GM21515 (cell line): ENCODE data around the gene DHRS12.

Experiments used
- ATAC-seq: cut with Tn5 transposase; IDR thresholded peaks from one replicate; pipeline ENCODE4 v1.9.1; 2021; ENCODE audit not compliant: unreplicated experiment

Gene DHRS12

DNA sequence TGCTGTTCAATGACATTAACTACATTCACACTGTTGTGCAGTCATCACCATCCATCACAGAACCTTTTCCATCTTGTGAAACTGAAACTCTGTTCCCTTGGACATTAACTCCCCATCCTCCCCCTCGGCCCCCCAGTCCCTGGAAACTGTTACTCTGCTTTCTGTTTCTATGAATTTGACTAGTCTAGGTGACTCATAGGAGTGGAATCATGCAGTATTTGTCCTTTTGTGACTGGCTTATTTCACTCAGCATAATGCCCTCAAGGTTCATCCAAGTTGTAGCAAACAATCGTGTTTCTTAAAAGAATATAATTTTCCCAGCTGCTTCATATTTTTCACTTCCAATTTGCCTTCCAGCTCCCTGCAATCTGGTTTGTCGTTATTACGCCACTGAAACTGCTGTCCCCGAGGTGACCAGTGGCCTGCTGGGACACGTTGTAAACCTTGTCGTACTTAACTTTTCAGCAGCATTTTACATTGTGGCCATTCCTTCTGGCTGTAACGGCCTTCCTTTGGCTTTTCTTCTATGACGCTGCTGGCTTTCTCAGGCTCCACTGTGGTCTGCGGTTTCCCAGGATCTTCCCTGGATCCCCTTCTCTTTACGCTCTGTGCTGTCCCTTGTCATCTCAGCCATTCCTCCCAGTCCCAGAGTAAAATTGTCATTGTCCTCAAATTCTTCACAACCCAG is 74.0 kb downstream of the DHRS12 start:
- no peak for ATAC-seq

- ATAC-seq, result no peak
Observed at GRCh38 chr13:51728972-51729371, 75.0 kb downstream of the DHRS12 start.

DNA sequence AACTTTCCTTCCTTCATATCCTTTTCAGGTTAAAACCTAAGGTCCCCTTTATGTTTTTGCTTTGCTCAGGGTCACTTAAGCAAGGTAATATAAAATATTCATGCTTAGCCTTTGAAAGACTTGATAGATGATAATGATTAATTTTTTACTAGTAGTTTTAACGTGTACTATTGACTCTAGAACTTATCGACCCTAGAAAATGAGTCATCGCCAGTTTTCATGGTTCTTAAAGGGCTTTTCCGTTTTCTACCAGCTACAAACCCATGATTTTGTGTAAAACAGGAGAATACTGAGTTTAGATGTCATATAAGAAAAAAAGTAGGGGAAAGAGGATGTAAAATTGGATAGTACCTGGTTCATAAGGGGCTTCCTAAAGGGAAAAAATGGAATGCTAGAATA is 75.7 kb downstream of the DHRS12 start:
- ATAC-seq, result no peak

- ATAC-seq, result no peak
Observed at GRCh38 chr13:51727634-51728274, 76.2 kb downstream of the DHRS12 start.

DNA sequence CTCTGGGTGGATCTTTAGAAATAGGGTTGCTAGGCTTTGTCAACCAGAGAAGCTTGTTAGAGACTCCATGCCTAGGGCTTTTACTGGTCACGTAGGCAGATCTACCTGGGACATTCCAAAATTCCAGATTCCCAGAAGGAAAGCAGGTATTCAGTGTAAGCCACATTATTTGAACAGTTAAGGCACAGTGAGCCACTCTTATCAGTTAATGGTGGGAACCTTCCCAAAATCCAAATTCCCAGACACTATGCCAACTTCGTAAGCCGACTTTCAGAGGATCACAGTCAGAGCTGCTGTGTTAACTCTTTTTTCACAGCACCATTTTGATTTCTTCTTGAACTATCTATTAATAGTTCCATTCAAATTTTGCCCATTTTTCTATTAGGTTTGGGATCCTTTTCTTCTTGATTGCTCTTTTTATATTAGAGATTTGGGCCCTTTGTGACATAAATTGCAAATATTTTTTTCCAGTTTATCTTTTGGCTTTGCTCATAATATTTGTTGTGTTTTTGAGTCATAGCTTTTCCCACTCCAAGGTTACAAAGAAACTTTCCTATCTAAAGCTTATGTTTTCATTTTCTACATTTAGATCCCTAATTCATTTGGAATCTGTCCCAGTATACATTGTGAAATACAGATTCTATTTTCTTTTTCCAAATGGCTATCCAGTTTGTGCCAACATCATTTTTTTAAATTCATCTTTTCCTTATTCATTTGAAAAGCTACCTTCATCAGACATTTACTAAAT is 77.3 kb downstream of the DHRS12 start:
- ATAC-seq, result no peak

GRCh38 chr13:51724721-51725120 is 79.2 kb downstream of the DHRS12 start:
- ATAC-seq, result no peak

DNA sequence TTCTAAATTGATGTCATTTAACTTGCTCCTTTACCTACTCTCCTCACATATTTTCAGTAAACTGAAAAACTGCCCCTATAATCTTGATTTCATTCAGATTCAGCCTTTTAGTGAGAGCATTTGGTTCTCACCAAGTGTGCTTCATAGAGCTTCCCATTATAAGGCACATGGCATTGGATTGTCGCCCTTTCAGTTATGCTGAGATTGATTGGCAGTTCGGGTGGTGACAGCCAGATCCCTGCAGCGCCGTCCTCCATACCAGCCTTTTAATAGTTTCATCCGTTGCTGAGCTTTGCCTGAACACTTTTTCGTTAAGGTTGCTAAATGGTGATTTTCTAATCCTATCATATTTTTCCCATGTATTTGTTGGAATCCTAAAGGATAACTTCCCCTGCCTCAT is 80.4 kb downstream of the DHRS12 start:
- no peak for ATAC-seq

DNA sequence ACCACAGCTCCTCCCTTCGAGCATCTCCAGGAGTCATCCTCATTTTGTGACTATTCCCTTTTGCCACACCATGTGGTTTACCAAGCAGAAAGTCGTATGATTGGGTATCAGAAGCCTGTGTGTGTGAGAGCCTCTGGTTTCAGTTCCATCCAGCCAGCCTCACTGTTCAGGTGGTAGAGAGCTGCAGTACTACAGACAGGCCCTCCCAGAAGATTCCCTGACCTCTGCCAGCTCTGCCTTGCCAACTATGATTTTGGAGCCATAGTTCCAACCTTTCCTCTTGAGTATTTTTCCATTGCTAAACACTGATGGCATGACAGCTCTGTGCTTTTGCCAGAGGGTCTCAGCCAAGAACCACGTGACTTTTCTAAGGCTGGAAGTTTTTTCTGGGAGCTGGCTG is 82.5 kb downstream of the DHRS12 start:
- ATAC-seq, result peak; percentile 88

- ATAC-seq, result no peak
Observed at GRCh38 chr13:51719394-51719793, 84.6 kb downstream of the DHRS12 start.
